HK-2 (cell line): ENCODE data around the gene PNPLA3.
"Not testable (repeated sequence)": the region's sequence is repeated elsewhere in the genome, so short reads cannot be mapped to it uniquely, and the experiment has no call there.

ENCODE experiments used
- DNase-seq: peaks from one replicate; pipeline ENCODE4 v3.0.0-alpha.2; 2018; ENCODE audit not compliant: unreplicated experiment

PNPLA3 gene

GRCh38 chr22:43889201-43889859 lies 34.3 kb upstream of the PNPLA3 start:
- DNase-seq = no peak

GRCh38 chr22:43889860-43890253 lies 33.7 kb upstream of the PNPLA3 start:
- no peak for DNase-seq

DNA sequence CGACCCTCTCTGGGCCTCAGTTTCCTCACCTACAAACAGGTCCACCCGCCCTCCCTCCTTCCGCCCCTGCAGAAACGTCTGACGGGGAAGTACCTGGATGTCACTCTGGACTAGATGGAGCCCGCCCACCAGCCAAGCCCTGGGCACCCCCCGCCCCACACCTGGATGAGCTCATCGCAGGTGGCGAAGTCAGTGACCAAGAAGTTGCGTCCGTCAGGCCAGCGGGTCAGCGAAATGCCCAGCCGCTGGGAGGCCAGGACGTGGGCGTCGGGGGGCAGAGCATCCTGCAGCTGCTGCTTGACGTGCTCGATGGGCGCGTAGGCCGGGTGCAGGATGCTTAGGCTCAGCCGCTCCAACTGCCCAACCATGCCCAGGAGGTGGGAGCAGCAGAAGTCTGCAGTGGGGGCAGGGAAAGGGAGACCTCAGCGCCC lies 32.7 kb upstream of the PNPLA3 start:
- no peak for DNase-seq

DNA sequence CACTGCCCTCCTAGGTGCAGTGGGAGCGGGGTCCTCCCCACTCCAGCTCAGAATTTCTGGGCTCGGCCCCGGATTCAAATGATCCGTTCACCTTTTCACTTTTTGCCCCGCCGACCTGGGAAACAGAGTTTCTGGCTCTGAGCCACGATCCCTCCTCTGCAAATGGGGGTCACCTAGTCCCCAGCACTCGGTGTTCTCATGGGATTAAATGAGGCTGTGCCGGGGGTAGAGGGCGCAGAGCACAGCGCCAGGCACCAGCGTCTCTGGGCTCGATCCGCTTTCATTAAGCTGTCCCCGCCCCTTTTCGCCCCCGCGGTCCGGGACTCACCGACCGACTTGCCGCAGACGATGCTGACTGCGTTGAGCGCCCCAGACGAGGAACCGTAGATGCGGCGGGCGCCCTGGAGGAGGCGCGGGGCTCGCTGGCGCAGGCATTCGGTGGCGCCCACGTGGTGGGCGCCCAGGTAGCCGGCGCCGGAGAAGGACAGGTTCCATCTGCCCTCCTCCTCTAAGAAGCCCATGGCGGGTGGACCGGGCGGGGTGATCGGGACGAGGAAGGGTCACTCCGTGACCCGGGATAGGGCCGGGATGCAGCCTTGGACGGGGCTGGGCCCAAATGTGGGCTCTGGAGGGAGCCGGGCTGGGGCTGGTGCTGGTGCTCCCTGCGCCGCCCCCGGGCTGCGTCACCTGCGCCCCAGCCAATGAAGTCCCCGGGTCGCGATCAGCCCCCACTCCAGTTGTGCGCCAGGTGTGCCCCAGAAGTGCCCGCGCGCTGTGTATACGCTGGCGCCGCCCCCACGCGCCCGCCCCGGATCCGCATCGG lies 32.0 kb upstream of the PNPLA3 start, which contains the start of gene PNPLA5:
Gene PNPLA5 (minus strand): TSS at position 654 of the 823 bp plus-strand sequence. CDS start 133 bp downstream, at position 521.
- DNase-seq = no peak

- DNase-seq = no peak
These were observed 31.3 kb upstream of the PNPLA3 start for GRCh38 chr22:43892183-43892894.

DNA sequence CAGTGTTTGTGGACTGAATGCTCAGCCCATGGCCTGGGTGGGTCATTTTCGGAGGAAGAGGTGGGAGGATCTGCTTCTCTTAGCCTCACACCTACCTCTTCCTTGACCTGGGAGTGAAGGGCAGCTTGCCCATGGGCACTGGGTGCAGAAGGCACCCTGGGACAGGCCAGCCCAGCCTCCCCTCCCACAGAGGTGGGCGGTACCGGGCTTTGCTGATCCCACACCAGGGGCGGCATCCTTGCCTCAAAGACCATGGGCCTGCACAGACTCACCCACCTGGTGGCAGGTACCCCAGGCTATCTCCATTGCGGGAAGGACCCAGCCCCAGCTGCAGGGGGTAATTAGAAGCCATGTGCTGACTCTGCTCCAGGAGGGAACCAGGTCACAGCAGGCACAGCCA lies 30.3 kb upstream of the PNPLA3 start:
- DNase-seq = no peak

DNA sequence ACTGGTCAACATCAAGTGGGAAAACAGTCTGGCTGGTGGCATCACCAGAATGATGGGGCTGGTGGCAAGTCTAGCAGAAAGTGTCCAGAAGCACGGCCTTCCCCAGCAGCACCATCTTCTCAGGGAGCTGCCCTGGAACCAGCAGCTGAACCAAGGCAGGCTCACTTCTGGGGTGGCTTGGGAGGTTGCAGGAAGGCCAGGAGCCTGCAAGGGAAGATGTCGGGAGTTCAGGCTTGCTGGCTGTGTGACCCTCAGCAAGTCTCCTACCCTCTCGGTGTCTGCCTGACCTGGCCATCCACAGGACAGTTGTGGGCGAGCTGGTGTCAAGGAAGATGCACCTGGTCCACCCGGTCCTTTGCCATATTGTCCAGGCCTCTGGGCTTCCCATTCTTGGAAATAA lies 29.5 kb upstream of the PNPLA3 start:
- DNase-seq = no peak

DNA sequence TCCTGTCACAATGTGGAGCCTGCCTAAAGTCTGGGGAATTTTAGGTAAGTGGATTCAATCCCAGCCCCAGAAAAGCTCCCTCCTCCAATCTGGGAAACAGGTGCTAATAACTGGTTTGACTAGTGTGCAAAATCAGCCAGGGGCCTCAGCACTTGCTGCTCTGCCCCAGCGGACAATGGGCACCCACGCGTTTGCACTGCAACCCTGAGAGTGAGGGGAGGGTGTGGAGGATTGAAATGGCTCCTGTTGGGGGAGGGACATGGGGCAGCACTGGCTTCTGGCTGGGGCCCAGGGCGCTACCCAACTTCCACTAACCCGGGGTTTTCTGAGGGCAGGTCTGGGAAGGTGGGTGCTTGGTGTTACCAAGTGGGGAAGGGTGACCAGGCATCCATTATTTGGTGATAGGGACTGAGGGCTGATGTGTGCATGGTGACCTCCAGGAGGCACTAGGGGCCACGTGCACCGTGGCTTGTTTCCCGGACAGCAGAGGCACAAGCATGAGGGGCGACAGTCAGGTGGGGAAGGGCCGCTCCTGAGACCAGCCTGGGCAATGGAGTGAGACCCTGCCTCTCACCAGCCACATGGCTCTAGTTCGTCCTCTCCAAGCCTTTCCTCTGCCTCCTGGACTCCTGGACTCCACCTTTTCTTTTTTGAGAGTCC lies 27.5 kb upstream of the PNPLA3 start:
- no peak for DNase-seq

GRCh38 chr22:43897751-43898261 lies 25.8 kb upstream of the PNPLA3 start:
- DNase-seq = peak; percentile 63

DNA sequence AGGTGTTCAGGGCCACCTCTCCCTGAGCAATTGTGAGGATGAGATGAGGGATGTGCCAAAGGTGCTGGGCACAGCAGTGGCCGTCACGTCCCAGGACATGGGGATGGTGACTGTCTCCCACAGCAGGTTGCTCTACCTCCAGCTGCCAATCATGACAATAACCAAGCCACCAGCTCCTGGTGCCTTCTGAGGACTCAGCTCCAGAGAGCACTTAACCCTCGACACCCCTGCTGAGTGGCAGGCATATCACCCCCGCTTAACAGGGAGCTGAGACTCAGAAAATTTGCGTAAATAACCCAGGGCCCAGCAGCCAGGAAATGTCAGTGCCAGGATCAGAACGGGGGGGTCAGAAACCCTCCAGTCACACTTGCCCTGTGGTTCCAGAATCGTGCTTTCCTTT lies 23.4 kb upstream of the PNPLA3 start:
- DNase-seq = no peak

DNA sequence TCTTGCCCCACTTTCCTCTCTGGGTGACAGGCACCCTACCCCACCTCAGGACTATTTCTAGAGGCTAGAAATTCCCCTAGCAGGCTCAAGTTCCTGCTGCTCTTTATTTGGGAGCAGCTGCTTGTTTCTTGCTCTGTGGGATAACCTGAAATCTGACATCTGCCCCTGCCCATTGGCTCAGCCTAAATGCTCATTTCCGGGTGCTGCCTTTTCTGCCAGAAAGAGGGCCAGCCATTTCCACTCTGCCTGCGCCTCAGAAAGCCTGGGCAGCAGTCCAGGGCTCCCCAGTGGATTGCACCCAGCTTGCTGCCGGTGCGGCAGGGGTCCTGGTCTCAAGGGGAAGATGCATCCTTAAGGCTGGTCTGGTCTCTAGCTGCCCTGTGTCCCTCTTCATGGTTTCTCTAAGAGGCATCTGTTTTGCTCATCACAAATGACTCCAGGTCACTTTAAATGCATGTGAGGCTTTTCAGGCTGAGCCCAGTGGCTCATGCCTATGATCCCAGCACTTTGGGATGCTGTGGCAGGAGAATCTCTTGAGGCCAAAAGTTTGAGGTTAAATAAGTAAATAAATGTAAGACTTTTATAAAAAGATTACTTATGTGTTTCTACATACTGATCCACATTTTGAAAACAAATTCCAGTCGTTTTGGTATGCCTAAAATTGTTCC lies 21.5 kb upstream of the PNPLA3 start:
- peak; percentile 52 for DNase-seq

DNA sequence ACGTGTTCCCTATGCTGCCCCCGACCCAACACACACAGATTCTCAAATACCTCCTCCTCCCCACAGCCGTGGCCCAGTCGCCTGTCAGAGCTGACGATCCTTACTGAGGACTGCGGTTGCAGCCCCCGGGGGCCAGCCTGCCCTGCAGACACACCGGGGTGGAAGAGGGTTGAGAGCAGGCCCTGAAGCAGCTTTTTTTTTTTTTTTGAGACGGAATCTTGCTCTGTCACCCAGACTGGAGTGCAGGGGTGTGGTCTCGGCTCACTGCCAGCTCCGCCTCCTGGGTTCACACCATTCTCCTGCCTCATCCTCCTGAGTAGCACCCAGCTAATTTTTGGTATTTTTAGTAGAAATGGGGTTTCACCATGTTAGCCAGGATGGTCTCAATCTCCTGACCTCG lies 20.6 kb upstream of the PNPLA3 start:
- DNase-seq = not testable (repeated sequence)

DNA sequence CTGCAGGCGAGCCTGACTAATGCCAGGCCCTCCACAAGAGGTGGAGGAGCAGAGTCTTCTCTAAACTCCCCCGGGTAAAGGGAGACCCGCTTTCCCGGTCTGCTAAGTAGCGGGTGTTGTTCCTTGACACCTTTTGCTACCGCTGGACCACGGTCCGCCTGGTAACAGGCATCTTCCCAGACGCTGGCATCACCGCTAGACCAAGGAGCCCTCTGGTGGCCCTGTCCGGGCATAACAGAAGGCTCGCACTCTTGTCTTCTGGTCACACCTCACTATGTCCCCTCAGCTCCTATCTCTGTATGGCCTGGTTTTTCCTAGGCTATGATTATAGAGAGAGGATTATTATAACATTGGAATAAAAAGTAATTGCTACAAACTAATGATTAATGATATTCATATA lies 19.2 kb upstream of the PNPLA3 start:
- not testable (repeated sequence) for DNase-seq

DNA sequence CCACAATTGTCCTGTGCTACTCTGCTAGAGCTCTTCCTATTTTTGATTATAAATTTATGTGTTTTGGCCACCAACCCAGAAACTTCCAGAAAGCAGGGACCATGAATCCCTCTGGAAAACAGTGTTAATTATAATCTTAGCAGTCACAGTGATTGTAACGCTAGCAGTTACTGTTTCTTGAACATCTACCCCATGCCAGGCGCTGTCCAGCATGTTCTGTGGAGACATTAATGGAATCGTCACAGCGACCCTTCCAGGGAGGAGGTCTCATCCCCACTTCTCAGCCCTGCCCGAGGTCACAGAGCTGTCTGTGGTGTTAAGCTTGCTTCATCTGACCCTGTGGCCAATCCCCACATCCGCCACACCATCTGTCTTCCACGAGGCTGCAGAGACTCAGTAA lies 17.9 kb upstream of the PNPLA3 start:
- no peak for DNase-seq

DNA sequence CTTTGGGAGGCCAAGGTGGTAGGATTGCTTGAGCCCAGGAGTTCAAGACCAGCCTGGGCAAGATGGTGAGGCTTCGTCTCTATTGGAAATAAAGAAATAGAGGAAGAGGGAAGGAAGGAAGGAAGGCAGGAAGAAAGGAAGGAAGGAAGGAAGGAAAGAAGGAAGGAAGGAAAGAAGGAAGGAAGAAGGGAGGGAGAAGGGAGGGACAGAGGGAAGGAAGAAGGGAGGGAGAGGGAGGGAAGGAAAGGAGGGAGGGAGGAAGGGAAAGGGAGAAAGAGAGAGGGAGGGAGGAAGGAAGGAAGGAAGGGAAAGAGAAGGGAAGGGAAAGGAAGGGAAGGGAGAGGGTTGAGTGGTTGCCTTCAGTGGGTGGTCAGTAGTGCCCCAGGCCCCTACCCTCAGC lies 13.9 kb upstream of the PNPLA3 start:
- DNase-seq = no peak

DNA sequence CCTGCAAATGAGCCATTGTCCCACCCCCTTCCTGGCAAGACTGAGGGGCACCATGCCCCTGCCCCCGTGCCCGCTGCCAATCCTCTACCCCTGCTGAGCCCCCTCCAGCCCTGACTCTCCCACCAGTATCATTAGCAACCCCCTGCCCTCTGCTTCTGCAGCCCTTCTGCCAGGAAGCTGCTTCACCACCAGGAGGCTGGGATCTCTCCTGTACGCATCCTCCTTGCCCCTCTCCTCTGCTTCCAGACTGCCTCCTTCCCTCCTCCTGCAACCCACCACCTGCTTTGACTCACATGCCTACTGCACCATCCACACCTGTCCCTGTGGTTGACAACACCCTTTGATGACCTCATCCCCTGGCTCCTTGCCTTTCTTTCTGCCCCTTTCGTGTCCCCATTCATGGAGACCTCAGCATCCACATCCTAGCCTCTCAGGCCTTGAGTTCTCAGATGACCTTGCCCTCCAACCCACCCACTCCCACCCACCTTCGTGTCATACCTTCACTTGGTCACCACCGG lies 13.4 kb upstream of the PNPLA3 start:
- DNase-seq = no peak

DNA sequence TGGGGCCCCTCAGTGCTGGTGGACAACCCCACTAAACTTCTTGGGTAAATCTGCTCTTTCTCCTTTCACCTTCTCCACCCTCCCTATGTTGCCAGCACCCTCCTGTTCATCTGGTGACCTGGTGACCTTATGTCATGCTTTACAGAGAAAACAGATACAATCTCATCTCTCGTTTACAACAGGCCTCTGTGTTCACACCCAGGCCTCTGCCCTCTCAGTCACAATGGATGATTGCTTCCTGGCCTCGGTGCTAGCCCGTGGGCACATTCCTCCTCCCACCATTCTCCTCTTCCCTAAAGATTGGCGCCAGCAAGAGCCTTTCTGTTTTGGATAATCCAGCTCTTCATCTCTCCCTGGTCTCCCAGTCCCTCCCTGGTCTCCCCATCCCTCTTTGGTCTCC lies 12.3 kb upstream of the PNPLA3 start:
- no peak for DNase-seq

- DNase-seq = no peak
These were observed 6.1 kb upstream of the PNPLA3 start for GRCh38 chr22:43917521-43917920.

- no peak for DNase-seq
These were observed 4.3 kb upstream of the PNPLA3 start for GRCh38 chr22:43919106-43919973.

DNA sequence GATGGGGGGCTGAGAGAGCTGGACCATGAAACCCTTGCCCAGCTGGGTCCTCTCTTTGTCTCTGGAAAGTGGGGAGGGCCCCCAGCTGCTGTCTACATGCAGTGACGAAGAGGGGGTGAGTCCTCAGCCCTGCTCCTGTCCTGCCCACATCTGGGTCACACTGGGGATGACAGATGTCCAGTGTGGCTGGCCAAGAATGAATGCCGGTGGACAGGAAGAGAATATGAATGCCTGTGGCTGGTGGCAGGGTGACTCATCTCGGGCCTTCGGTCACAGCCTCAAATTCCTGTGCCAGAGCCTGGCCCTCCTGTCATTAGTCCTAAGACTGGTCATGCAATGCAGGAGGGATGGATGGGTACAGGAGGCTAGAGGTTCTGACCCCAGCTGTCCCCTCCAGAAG lies 2.2 kb upstream of the PNPLA3 start:
- DNase-seq = peak; percentile 75
